GM12872 (cell line): ENCODE measurements around the gene NTNG2.

ENCODE experiments used
- TF ChIP-seq, protein P1 (sequence below): IDR thresholded peaks from 3 replicates; pipeline ENCODE4 v1.5.1; 2011; ENCODE audit warnings: low read depth, mild to moderate bottlenecking, low read length, moderate library complexity; ENCODE audit not compliant: insufficient read depth

Gene NTNG2

DNA sequence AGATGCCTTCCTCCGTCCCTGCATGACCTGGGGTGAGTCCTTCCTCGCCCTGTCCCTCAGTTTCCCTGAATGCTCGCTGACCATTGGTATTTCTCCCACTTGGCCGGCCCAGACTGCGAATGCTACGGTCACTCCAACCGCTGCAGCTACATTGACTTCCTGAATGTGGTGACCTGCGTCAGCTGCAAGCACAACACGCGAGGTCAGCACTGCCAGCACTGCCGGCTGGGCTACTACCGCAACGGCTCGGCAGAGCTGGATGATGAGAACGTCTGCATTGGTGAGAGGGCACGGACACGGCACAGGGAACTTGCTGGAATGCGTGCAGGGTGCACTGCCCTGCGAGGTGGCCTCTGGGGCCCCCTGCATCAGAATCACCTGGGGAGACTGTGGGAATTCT, 77.1 kb downstream of the NTNG2 start:
- TF ChIP-seq, protein P1, sequence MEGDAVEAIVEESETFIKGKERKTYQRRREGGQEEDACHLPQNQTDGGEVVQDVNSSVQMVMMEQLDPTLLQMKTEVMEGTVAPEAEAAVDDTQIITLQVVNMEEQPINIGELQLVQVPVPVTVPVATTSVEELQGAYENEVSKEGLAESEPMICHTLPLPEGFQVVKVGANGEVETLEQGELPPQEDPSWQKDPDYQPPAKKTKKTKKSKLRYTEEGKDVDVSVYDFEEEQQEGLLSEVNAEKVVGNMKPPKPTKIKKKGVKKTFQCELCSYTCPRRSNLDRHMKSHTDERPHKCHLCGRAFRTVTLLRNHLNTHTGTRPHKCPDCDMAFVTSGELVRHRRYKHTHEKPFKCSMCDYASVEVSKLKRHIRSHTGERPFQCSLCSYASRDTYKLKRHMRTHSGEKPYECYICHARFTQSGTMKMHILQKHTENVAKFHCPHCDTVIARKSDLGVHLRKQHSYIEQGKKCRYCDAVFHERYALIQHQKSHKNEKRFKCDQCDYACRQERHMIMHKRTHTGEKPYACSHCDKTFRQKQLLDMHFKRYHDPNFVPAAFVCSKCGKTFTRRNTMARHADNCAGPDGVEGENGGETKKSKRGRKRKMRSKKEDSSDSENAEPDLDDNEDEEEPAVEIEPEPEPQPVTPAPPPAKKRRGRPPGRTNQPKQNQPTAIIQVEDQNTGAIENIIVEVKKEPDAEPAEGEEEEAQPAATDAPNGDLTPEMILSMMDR = no peak

DNA sequence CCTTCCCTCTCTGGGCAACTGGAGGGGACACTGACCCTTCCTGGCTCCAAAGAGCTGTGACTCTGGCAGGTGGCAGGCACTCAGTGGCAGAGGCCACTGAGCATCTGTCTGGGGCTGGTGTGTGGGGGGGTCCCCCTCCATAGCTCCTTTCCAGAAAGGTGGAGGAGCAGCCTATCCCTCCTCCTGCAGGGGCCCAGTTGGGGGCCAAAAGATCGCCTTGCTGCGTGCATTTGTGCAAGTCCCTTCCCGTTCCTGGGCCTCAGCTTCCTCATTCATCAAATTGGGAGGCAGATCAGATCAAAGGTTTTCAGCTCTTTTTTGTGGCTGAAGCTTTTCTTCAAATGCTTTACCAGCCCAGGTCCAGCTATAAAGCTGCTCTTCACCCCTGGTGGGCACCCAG, 77.7 kb downstream of the NTNG2 start:
- TF ChIP-seq, protein P1 = no peak

DNA sequence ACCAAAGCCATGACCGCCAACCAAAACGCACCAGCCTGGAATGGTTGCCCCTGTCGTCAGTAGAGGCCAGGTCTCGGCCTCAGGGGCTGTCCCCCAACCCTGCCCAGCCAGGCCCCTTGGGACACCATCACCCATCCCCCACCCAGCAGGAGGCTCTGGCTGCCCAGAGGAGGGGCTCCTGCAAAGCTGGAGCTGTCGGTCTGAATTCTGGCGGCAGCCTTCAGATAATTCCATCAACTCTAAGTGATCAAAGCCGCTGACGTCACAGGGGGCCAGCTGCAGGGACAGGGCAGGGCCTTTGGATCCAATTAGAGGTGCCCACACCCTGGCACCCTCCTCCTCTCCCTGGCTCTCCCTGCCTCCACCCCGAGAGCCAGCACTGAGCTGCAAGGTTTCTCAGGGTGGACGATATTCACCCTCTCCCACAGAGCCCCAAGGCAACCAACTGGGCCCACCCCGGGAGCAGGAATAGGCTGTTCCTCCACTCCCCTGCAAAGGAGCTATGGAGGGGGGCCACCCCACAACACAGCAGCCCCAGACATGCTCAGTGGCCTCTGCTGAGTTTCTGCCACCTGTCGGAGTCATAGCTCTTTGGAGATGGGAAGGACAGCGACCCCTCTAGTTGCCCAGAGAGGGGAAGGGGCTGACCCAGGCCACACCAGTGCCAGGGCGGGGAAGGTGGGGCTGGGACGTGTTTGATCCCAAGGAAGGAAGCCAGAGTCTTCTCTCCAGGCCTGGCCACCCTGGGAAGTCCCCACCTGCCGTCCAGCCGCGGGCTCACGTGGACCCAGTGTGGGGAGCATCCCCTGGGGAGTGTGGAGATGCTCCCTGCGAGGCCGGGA, 78.4 kb downstream of the NTNG2 start:
- TF ChIP-seq, protein P1 = no peak

DNA sequence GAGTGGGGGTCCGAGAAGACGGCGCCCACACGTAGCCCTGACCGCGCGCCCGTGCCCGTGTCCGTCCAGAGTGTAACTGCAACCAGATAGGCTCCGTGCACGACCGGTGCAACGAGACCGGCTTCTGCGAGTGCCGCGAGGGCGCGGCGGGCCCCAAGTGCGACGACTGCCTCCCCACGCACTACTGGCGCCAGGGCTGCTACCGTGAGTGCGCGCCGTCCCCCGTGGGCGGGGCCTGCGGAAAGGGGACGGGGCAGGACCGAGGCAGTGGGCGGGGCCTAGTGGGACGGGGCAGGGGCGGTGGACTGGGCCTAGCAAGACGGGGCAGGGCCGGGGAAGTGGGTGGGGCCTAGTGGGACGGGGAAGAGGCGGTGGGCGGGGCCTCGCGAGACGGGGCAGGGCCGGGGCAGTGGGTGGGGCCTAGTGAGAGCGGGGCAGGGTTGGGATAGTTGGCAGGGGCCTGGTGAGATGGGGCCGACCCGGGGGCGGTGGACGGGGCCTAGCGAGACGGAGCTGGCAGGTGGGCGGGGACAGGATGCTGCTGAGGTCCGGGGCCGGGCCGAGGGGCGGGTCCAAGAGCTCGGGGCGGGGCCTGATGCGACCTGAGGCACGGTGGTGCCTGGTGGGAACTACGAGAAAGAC, 79.1 kb downstream of the NTNG2 start:
- TF ChIP-seq, protein P1 = no peak

DNA sequence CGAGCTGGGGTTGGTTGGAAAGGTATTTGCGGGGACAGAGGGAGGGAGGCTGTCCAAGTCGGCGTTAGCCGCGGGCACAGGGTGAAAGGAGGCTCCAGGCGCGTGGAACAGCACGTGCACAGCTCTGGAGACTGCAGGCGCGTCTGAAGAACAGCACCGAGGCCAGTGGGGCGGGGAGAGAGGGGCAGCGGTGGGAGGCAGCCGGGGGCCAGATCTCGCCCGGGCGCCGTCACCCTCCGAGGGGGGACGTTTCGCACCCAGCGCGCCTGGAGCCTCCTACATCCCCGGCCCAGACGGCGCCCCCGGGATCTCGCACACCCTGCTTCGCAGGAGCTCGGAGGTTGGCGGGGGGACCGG, 79.6 kb downstream of the NTNG2 start:
- TF ChIP-seq, protein P1 = no peak

DNA sequence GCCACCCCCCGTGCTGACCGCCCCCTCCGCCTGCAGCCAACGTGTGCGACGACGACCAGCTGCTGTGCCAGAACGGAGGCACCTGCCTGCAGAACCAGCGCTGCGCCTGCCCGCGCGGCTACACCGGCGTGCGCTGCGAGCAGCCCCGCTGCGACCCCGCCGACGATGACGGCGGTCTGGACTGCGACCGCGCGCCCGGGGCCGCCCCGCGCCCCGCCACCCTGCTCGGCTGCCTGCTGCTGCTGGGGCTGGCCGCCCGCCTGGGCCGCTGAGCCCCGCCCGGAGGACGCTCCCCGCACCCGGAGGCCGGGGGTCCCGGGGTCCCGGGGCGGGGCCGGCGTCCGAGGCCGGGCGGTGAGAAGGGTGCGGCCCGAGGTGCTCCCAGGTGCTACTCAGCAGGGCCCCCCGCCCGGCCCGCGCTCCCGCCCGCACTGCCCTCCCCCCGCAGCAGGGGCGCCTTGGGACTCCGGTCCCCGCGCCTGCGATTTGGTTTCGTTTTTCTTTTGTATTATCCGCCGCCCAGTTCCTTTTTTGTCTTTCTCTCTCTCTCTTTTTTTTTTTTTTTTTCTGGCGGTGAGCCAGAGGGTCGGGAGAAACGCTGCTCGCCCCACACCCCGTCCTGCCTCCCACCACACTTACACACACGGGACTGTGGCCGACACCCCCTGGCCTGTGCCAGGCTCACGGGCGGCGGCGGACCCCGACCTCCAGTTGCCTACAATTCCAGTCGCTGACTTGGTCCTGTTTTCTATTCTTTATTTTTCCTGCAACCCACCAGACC, 80.2 kb downstream of the NTNG2 start:
- TF ChIP-seq, protein P1 = no peak

DNA sequence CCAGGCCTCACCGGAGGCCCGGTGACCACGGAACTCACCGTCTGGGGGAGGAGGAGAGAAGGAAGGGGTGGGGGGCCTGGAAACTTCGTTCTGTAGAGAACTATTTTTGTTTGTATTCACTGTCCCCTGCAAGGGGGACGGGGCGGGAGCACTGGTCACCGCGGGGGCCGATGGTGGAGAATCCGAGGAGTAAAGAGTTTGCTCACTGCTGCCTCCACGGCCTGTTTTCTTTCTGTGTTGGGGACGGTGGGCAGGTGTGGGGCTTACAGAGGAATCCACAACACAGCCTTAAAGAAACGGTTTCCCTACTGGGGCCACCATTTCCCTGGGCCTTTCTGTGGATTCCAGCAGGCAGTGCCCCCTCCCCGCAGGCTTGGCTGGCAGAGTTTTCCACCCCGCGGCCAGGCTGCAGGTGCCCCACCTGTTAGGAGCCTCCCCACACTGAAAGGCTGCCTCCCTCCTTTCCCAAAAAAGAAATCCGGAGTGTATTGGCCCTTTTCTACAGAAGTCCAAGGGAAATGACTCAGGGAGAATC, 80.8 kb downstream of the NTNG2 start:
- TF ChIP-seq, protein P1 = 0 out of 3 replicates have a peak, but pooled peaks have one; percentile 6
